ENCODE data around the gene C9orf78.

DNA sequence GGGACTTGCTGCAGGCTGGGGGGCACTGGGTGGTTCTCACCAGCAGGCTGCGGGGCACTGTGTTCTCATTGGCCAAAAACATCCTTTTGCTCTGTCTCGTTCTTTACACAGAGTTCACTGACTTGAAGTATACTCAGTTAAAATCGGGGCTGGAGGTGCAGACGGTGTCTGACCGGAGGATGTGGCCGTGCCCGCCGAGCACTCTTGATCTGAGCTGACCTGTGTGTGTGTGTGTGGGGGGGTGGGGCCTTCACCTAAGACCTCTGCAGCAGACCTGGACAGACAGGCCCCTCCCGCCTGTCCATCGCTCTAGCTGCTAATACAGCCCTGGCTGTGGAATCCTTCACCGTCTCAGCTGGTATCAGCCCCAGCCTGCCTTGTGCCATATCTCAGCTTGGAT is 25.0 kb downstream of the C9orf78 start:
- TF ChIP-seq POLR2AphosphoS5 (IDR thresholded peaks at IDR 0.05; ENCODE audit: low read depth): no peak
- TF ChIP-seq, protein P1, sequence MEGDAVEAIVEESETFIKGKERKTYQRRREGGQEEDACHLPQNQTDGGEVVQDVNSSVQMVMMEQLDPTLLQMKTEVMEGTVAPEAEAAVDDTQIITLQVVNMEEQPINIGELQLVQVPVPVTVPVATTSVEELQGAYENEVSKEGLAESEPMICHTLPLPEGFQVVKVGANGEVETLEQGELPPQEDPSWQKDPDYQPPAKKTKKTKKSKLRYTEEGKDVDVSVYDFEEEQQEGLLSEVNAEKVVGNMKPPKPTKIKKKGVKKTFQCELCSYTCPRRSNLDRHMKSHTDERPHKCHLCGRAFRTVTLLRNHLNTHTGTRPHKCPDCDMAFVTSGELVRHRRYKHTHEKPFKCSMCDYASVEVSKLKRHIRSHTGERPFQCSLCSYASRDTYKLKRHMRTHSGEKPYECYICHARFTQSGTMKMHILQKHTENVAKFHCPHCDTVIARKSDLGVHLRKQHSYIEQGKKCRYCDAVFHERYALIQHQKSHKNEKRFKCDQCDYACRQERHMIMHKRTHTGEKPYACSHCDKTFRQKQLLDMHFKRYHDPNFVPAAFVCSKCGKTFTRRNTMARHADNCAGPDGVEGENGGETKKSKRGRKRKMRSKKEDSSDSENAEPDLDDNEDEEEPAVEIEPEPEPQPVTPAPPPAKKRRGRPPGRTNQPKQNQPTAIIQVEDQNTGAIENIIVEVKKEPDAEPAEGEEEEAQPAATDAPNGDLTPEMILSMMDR (IDR thresholded peaks at IDR 0.05; ENCODE audit: insufficient read depth, low read length): no peak
- TF ChIP-seq, protein P2, sequence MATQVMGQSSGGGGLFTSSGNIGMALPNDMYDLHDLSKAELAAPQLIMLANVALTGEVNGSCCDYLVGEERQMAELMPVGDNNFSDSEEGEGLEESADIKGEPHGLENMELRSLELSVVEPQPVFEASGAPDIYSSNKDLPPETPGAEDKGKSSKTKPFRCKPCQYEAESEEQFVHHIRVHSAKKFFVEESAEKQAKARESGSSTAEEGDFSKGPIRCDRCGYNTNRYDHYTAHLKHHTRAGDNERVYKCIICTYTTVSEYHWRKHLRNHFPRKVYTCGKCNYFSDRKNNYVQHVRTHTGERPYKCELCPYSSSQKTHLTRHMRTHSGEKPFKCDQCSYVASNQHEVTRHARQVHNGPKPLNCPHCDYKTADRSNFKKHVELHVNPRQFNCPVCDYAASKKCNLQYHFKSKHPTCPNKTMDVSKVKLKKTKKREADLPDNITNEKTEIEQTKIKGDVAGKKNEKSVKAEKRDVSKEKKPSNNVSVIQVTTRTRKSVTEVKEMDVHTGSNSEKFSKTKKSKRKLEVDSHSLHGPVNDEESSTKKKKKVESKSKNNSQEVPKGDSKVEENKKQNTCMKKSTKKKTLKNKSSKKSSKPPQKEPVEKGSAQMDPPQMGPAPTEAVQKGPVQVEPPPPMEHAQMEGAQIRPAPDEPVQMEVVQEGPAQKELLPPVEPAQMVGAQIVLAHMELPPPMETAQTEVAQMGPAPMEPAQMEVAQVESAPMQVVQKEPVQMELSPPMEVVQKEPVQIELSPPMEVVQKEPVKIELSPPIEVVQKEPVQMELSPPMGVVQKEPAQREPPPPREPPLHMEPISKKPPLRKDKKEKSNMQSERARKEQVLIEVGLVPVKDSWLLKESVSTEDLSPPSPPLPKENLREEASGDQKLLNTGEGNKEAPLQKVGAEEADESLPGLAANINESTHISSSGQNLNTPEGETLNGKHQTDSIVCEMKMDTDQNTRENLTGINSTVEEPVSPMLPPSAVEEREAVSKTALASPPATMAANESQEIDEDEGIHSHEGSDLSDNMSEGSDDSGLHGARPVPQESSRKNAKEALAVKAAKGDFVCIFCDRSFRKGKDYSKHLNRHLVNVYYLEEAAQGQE (IDR thresholded peaks at IDR 0.05; ENCODE audit: insufficient replicate concordance, low read depth): no peak
- TF ChIP-seq SPI1 (IDR thresholded peaks at IDR 0.05; ENCODE audit: borderline replicate concordance, low read depth): no peak
